GM12872 (cell line): ENCODE measurements around the gene LITAF.

Source experiments
- CTCF ChIP-seq: IDR thresholded peaks from 3 replicates; pipeline ENCODE4 v1.5.1; 2011; ENCODE audit warnings: low read depth, mild to moderate bottlenecking, low read length, moderate library complexity; ENCODE audit not compliant: insufficient read depth

Gene LITAF

GRCh38 chr16:11631214-11631613 is 44.5 kb upstream of the LITAF start:
- TF ChIP-seq CTCF: no peak

DNA sequence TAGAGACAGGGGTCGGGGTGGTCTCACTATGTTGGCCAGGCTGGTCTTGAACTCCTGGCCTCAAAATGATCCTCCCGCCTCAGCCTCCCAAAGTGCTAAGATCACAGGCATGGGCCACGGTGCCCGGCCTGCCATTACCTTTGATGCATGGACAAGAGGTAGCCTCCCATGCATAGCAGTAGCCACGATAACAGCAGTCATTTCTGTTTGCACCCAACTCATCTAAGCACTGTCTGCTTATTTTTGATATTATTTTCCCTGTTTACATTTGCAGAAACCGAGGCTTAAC is 44.0 kb upstream of the LITAF start:
- no peak for TF ChIP-seq CTCF

DNA sequence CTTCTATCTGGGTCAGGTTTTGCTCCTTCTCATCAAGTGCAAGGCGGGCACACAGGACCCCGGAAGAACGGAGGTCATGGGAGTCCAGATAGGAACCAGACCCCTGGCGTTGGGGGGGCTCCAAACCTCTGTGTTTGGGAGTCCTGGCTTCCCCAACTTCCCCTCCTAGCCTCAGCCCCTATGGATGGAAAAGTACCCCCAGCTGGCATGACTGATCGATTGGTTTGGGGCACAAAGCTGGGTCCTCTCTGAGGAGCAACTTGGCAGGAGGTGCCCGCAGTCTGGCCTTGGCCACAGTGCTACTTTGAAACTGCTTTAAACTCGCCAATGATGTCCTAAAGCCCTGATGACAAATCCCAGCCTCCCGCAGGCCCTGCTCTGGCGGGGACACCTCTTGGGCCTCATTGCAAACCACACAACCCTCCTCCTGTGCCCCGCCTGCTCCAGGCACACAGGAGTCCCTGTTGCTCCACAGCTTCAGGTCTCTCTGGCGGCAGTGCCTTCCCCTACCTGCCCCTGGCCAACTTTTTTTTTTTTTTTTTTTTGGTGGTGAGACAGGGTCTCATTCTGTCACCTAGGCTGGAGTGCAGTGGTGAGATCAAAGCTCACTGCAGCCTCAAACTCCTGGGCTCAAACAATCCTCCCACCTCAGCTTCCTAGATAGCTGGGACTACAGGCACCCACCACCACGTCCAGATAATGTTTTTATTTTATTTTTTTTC is 43.5 kb upstream of the LITAF start:
- no peak for TF ChIP-seq CTCF

- no peak for TF ChIP-seq CTCF
Measured at GRCh38 chr16:11629071-11630030, 42.6 kb upstream of the LITAF start.

DNA sequence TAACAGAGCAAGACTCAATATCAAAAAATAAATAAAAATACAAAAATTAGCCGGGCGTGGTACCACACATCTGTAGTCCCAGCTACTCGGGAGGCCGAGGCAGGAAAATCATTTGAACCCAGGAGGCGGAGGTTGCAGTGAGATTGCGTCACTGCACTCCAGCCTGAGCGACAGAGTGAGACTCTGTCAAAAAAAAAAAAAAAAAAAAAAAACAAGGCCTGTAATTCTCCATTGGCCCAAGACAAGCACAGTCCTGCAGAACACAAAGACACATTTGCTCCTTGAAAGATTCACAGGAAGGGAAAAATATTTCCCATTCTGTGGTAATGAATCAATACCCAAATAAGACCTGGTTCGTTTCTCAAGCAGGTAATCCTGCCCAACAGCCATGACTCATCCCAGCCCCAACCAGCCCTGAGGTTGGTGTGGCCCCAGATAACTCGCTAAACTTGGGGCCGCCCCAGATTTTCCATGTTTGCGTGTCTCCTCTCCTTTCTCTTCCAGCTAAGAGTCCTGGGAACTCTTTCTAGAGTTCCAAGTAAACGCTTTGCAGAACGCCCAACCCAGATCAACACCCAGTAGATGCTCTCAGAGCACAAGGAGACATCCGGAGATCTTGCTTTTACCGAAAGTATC is 41.2 kb upstream of the LITAF start:
- TF ChIP-seq CTCF: no peak

- no peak for TF ChIP-seq CTCF
Measured at GRCh38 chr16:11627292-11627663, 40.6 kb upstream of the LITAF start.

DNA sequence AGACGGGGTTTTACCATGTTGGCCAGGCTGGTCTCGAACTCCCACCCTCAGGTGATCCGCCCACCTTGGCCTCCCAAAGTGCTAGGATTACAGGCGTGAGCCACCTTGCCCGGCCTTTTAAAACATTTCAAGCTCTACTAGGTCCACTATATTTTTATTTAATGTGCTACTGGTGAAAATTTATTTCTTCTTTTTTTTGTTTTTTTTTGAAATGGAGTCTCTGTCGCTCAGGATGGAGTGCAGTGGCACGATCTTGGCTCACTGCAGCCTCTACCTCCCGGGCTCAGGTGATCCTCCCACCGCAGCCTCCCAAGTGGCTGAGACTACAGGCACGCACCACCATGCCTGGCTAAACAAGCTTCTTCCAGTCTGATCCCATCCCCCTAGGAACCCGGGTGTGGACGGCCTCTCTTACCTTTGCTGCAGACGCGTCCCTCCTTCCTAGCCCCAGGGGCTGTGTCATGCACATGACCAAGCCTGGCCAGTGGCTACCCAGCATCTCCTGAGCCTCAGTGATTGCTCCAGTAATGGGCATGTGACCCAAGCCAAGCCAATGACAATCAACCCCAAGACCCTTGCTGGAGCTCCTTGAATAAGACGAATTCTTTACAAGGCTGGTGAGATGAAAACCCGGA is 40.1 kb upstream of the LITAF start:
- no peak for TF ChIP-seq CTCF
